ENCODE data around the gene PAPPA. TPM values are rescaled to one million over a fixed set of nuclear protein-coding genes. Genes with fewer than 3 reads are reported as not detected.
A peak's percentile ranks its signal among the peaks of the same experiment; 100 is the strongest.

Gene PAPPA
- total RNA-seq, 1 donor from 2014 or later = 0.15 TPM

DNA sequence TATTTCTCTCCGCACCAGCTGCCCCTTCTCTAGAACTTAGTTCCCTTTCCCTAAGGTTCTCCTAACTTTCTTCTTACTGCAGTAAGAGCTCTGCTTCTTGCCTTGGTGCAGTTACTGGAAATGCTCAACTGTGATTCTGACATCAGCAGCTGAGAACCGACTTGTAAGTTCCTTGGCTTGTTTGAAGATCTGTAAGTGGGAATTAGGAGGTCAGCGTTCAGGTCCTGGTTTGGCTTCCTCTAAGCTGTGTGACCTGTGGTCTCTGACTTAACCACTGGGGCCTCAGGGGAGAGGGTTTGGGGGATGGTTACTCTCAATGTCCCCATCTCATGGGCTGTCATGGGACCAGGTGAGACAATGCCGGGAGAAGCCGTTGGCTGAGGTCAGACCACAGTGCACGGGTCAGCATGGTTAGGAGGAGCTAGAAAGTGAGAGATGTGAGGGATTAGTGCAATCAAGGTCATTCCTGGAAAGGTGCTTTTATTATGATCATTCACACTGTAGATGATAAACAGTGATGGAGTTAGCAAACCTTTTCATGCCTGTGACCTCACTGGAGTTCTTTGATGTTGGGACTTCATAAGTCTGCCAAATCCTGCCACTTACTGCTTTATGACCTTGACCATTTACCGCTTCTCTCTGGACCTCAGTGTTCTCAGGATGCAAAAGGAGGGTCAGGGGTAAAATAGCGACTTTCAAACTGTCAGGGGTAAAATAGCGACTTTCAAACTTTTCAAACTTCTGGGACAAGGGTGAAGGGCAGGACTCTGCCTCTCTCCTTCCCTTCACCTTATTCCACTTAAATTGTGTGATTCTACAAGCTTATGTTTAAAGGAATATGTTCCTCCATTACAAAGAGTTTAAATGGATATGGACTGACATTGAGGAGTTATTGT is 7.3 kb downstream of the PAPPA start:
- H3F3A ChIP-seq (ENCODE audit: low read depth) = peaks cover 27% of the 10 kb centered on the region
- DNase-seq (ENCODE audit: low spot score) = no peak
- no peak for TF ChIP-seq EZH2phosphoT487 (IDR thresholded peaks at IDR 0.05)
- TF ChIP-seq EZH2 (IDR thresholded peaks at IDR 0.05) = no peak
- TF ChIP-seq, protein P1, sequence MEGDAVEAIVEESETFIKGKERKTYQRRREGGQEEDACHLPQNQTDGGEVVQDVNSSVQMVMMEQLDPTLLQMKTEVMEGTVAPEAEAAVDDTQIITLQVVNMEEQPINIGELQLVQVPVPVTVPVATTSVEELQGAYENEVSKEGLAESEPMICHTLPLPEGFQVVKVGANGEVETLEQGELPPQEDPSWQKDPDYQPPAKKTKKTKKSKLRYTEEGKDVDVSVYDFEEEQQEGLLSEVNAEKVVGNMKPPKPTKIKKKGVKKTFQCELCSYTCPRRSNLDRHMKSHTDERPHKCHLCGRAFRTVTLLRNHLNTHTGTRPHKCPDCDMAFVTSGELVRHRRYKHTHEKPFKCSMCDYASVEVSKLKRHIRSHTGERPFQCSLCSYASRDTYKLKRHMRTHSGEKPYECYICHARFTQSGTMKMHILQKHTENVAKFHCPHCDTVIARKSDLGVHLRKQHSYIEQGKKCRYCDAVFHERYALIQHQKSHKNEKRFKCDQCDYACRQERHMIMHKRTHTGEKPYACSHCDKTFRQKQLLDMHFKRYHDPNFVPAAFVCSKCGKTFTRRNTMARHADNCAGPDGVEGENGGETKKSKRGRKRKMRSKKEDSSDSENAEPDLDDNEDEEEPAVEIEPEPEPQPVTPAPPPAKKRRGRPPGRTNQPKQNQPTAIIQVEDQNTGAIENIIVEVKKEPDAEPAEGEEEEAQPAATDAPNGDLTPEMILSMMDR (IDR thresholded peaks at IDR 0.05) = no peak
- Mint-ChIP-seq H3K4me1 (peaks cover 32% of the 10 kb centered on the region), H3K36me3 (peaks cover 5% of the 10 kb centered on the region), H3K27ac (no peak overlapping the region), H3K4me3 (no peak overlapping the region), H3K27me3 (ENCODE audit: insufficient read depth, low read depth) (peaks cover 8% of the 10 kb centered on the region), H3K9me3 (no peaks in the 10 kb centered on the region)
- H3K27me3 ChIP-seq = peaks cover 57% of the 10 kb centered on the region
- H3K9ac ChIP-seq = no peak overlapping the region
- H3K4me3 ChIP-seq = no peak overlapping the region
- peaks cover 24% of the 10 kb centered on the region for H4K20me1 ChIP-seq (ENCODE audit: low read depth)
- no peaks in the 10 kb centered on the region for H3K36me3 ChIP-seq
- H2AFZ ChIP-seq (replicated peaks) = no peak overlapping the region
- H3K4me1 ChIP-seq = peaks cover 21% of the 10 kb centered on the region
- H3K4me2 ChIP-seq = no peak overlapping the region
- H3K9me3 ChIP-seq (ENCODE audit: low read depth) = no peaks in the 10 kb centered on the region
- H3K27ac ChIP-seq = no peak overlapping the region
- H3K79me2 ChIP-seq (ENCODE audit: low read depth) = no peaks in the 10 kb centered on the region

DNA sequence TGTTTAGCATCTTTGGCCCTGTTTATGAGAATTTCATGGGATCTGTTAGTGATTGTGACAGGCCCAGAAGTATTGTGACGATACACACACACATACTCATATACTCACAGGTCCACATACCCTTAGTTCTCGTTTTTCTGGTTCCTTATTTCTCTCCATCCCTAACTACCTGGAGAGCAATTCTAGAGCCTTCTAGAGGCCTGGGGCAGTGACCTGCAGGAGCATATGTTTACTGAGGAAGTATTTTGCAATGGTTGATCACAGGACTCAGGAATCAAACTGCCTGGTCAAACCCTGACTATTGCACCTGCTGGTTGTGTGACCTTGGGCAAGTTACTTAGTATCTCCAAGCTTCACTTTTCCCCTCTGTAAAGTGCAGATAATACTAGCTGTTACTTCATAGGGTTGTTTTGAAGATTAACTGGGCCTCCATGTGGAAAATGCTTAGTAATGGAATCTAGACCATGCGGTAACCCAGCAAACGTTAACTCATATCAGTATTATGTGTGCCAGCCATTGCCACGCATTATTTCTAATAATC is 8.7 kb downstream of the PAPPA start:
- Histone ChIP-seq H3K36me3 (no peaks in the 10 kb centered on the region), H3K9me3 (ENCODE audit: low read depth) (no peaks in the 10 kb centered on the region), H2AFZ (replicated peaks) (no peak overlapping the region), H3K4me1 (peaks cover 9% of the 10 kb centered on the region), H3K27ac (no peak overlapping the region), H4K20me1 (ENCODE audit: low read depth) (peaks cover 11% of the 10 kb centered on the region), H3K27me3 (peaks cover 43% of the 10 kb centered on the region), H3F3A (ENCODE audit: low read depth) (peaks cover 13% of the 10 kb centered on the region), H3K4me2 (no peak overlapping the region), H3K4me3 (no peak overlapping the region), H3K79me2 (ENCODE audit: low read depth) (no peaks in the 10 kb centered on the region), H3K9ac (no peak overlapping the region)
- peaks cover 20% of the 10 kb centered on the region for H3K4me1 Mint-ChIP-seq
- DNase-seq (ENCODE audit: low spot score) = no peak
- H3K27me3 Mint-ChIP-seq (ENCODE audit: insufficient read depth, low read depth) = peaks cover 6% of the 10 kb centered on the region
- no peaks in the 10 kb centered on the region for H3K9me3 Mint-ChIP-seq
- TF ChIP-seq EZH2phosphoT487 (IDR thresholded peaks at IDR 0.05) = no peak
- no peak for TF ChIP-seq EZH2 (IDR thresholded peaks at IDR 0.05)
- TF ChIP-seq, protein P1 (IDR thresholded peaks at IDR 0.05) = no peak
- H3K4me3 Mint-ChIP-seq = no peak overlapping the region
- no peak overlapping the region for H3K27ac Mint-ChIP-seq
- H3K36me3 Mint-ChIP-seq = peaks cover 5% of the 10 kb centered on the region

DNA sequence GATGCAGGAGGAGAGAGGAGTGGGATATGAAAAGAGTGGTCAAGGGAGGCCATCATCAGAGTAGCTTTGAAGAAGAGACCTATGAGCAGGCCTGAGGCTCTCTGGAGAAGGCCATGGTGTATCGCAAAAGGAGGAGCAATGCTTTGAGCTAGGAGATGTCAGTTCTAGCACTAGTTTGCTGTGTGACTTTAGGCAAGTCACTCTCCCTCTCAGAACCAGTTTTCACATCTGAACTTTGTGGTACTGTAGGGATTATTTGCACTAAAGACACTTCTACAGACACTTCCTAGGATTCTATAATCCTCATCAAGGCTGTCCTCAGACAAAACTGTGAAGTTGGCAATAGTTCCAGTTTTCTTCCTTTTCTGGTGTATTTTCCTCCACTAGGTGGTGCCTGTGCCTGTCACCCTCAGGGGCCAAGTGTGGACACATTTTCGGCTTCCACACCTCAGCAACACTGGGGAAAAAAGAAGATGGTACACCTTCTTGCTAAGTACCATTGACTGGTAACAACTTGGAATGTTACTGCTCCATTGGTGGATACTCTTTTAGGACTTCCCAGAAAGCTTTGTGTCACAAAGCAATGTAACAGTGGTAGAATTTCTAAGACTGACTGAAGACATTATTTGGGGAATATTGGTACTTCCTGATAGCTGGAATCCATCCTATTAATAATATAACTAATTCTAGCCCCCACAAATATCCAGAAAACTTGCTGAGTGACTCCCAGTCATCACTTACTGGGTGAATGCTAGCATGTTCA is 9.9 kb downstream of the PAPPA start:
- Mint-ChIP-seq H3K27me3 (ENCODE audit: insufficient read depth, low read depth) (peaks cover 6% of the 10 kb centered on the region), H3K27ac (no peak overlapping the region), H3K9me3 (no peaks in the 10 kb centered on the region), H3K4me1 (peaks cover 11% of the 10 kb centered on the region), H3K36me3 (peaks cover 5% of the 10 kb centered on the region), H3K4me3 (no peak overlapping the region)
- Histone ChIP-seq H3K79me2 (ENCODE audit: low read depth) (no peaks in the 10 kb centered on the region), H4K20me1 (ENCODE audit: low read depth) (no peaks in the 10 kb centered on the region), H3K9me3 (ENCODE audit: low read depth) (no peaks in the 10 kb centered on the region), H3K27ac (no peak overlapping the region), H2AFZ (replicated peaks) (no peak overlapping the region), H3K9ac (no peak overlapping the region), H3K36me3 (no peaks in the 10 kb centered on the region), H3K4me1 (no peaks in the 10 kb centered on the region), H3K4me2 (no peak overlapping the region), H3F3A (ENCODE audit: low read depth) (peaks cover 2% of the 10 kb centered on the region), H3K4me3 (no peak overlapping the region), H3K27me3 (peaks cover 37% of the 10 kb centered on the region)
- DNase-seq (ENCODE audit: low spot score) = peak; percentile 13
- TF ChIP-seq, protein P1 (IDR thresholded peaks at IDR 0.05) = peak; percentile 58
- no peak for TF ChIP-seq EZH2 (IDR thresholded peaks at IDR 0.05)
- TF ChIP-seq EZH2phosphoT487 (IDR thresholded peaks at IDR 0.05) = no peak

All from neural progenitor cell (in vitro differentiated cells).